Natural killer cell (primary cell): ENCODE measurements around the gene TADA3. TPM values are rescaled to one million over a fixed set of nuclear protein-coding genes. Genes with fewer than 3 reads are reported as not detected.

Source experiments
- ATAC-seq, 3 donors: fragments of 150-1000 bp in 2 of 3; fragments of 200-7000 bp in 1 of 3; cut with Tn5 transposase; 1 replicate in 1 of 3; 2 replicates in 2 of 3; pipeline ENCODE4 v1.10.0; 2021; ENCODE audit warnings: mild to moderate bottlenecking in 2 of 3, moderate library complexity in 2 of 3
- DNase-seq, 2 donors: peaks; one replicate each; pipeline versions ENCODE4 v3.0.0 to v3.0.0-alpha.2; 2013 to 2021; ENCODE audit warnings: mixed read lengths in 1 of 2
- H3K27ac ChIP-seq: one replicate; pipeline ENCODE4 v1.5.1; 2013; ENCODE audit warnings: mild to moderate bottlenecking, low read length
- H3K27me3 ChIP-seq: one replicate; pipeline ENCODE4 v1.6.1; 2013; ENCODE audit warnings: low read length; ENCODE audit not compliant: control insufficient read depth, insufficient read depth
- H3K36me3 ChIP-seq: one replicate; pipeline ENCODE4 v1.6.1; 2013; ENCODE audit warnings: low read length; ENCODE audit not compliant: control insufficient read depth, insufficient read depth
- H3K4me1 ChIP-seq: one replicate; pipeline ENCODE4 v1.6.1; 2013; ENCODE audit warnings: low read length; ENCODE audit not compliant: control insufficient read depth, insufficient read depth
- H3K4me3 ChIP-seq: one replicate; pipeline ENCODE4 v1.5.1; 2013; ENCODE audit warnings: low read length
- H3K9me3 ChIP-seq: one replicate; pipeline ENCODE4 v1.6.1; 2013; ENCODE audit warnings: low read length; ENCODE audit not compliant: control insufficient read depth, insufficient read depth
- H3K27ac Mint-ChIP-seq, 2 donors: one replicate each; pipeline ENCODE4 v1.8.0; 2022; ENCODE audit warnings: mild to moderate bottlenecking in 2 of 2, mixed read lengths in 2 of 2, moderate library complexity in 1 of 2
- H3K27me3 Mint-ChIP-seq, 2 donors: one replicate each; pipeline ENCODE4 v1.8.0; 2022; ENCODE audit warnings: low read depth in 2 of 2, mixed read lengths in 2 of 2
- H3K36me3 Mint-ChIP-seq: one replicate; pipeline ENCODE4 v1.8.0; 2022; ENCODE audit warnings: mixed read lengths
- H3K4me1 Mint-ChIP-seq, 2 donors: one replicate each; pipeline ENCODE4 v1.8.0; 2022; ENCODE audit warnings: mixed read lengths in 2 of 2
- H3K4me3 Mint-ChIP-seq: one replicate; pipeline ENCODE4 v1.8.0; 2022; ENCODE audit warnings: mild to moderate bottlenecking, moderate library complexity, mixed read lengths
- H3K9me3 Mint-ChIP-seq, 2 donors: one replicate each; pipeline ENCODE4 v1.8.0; 2022; ENCODE audit warnings: mixed read lengths in 2 of 2
- CTCF ChIP-seq: fragments of 200-600 bp; IDR thresholded peaks from one replicate; pipeline ENCODE4 v1.8.0; 2022; ENCODE audit warnings: antibody characterized with exemption
- WGBS: methylation state at CpG from one replicate; pipeline ENCODE4 v1.1.7; 2013; ENCODE audit warnings: missing lambda C conversion rate; ENCODE audit not compliant: insufficient coverage; 5-methylcytosine and 5-hydroxymethylcytosine counted together
- intact Hi-C: fragments of 100-400 bp; cut with micrococcal nuclease; formaldehyde crosslinking; loops from one replicate; pipeline ENCODE4 v1.14.2; 2022
- total RNA-seq, 4 donors: library from RNA; stranded (reverse); fragments of 120-200 nt in 1 of 4; gene quantifications; one replicate each; pipeline versions ENCODE4 v1.2.3 to v1.2.4, GENCODE V29; 2013 to 2022

Gene TADA3
- total RNA-seq, 3 donors from 2014 or later (not counting 1 experiment from before 2014, with no cell fraction given): 59.2 to 73.7 (median 69.2) TPM

GRCh38 chr3:9807981-9808344 is 15.7 kb upstream of the TADA3 start:
- no peak for TF ChIP-seq CTCF
- Histone ChIP-seq H3K27me3 (no peaks in the 10 kb centered on the region), H3K4me3 (no peak overlapping the region), H3K36me3 (peaks cover 41% of the 10 kb centered on the region), H3K9me3 (no peaks in the 10 kb centered on the region), H3K27ac (peak overlapping the region; percentile 56), H3K4me1 (peaks cover 31% of the 10 kb centered on the region)
- Mint-ChIP-seq H3K9me3 (no peaks in the 10 kb centered on the region), H3K4me1 (peaks cover 46 to 72% of the 10 kb centered on the region in 2 donors), H3K27ac (peak overlapping the region; percentile 93), H3K36me3 (peaks cover 15% of the 10 kb centered on the region), H3K4me3 (peak overlapping the region; percentile 90), H3K27me3 (no peaks in the 10 kb centered on the region)
- ATAC-seq (no peak), DNase-seq (no peak)
- intact Hi-C loops: loop anchor here (2.0 to 5.0 kb wide), 2 partner anchors 15 to 56 kb away; partner anchors contain the start of genes ARPC4 and TADA3
- 24% methylated on average over 2 of the region's 2 CpGs for WGBS

GRCh38 chr3:9806688-9807589 is 14.7 kb upstream of the TADA3 start:
- H3K9me3 Mint-ChIP-seq: no peaks in the 10 kb centered on the region
- WGBS: 99% methylated on average over 7 of the region's 7 CpGs
- H3K27ac ChIP-seq: no peak overlapping the region

GRCh38 chr3:9806137-9806536 is 13.9 kb upstream of the TADA3 start:
- WGBS: over 99% methylated on average over 12 of the region's 12 CpGs
- peaks cover 38 to 65% of the 10 kb centered on the region in 2 donors for H3K4me1 Mint-ChIP-seq
- Histone ChIP-seq H3K9me3 (no peaks in the 10 kb centered on the region), H3K27me3 (no peaks in the 10 kb centered on the region), H3K27ac (no peak overlapping the region), H3K36me3 (peaks cover 50% of the 10 kb centered on the region), H3K4me3 (no peak overlapping the region), H3K4me1 (peaks cover 31% of the 10 kb centered on the region)
- H3K27me3 Mint-ChIP-seq: no peaks in the 10 kb centered on the region
- no peak overlapping the region for H3K4me3 Mint-ChIP-seq
- intact Hi-C loops: loop anchor here (5.0 kb wide), 1 partner anchor 54 kb away; no protein-coding TSS in a partner anchor
- no peak overlapping the region for H3K27ac Mint-ChIP-seq
- no peaks in the 10 kb centered on the region for H3K9me3 Mint-ChIP-seq
- DNase-seq (no peak), ATAC-seq (no peak)
- no peak for TF ChIP-seq CTCF
- H3K36me3 Mint-ChIP-seq: peaks cover 16% of the 10 kb centered on the region

More at GRCh38 chr3:9806688-9807589, 14.7 kb upstream of the TADA3 start:
- Histone ChIP-seq H3K9me3 (no peaks in the 10 kb centered on the region), H3K4me3 (no peak overlapping the region), H3K36me3 (peaks cover 44% of the 10 kb centered on the region), H3K4me1 (peaks cover 31% of the 10 kb centered on the region), H3K27me3 (no peaks in the 10 kb centered on the region)
- DNase-seq: no peak
- Mint-ChIP-seq H3K27me3 (no peaks in the 10 kb centered on the region), H3K4me1 (peaks cover 46 to 73% of the 10 kb centered on the region in 2 donors), H3K4me3 (no peak overlapping the region), H3K36me3 (peaks cover 16% of the 10 kb centered on the region), H3K27ac (peak overlapping the region; percentile 93)
- no peak for TF ChIP-seq CTCF
- no peak for ATAC-seq
- intact Hi-C loops: loop anchor here (5.0 kb wide), 1 partner anchor 55 kb away; no protein-coding TSS in a partner anchor
